Testis (tissue), 2 donors: ENCODE results near the gene MARK1.

Source experiments
- POLR2A ChIP-seq: fragments of 450-650 bp; IDR thresholded peaks from one replicate; pipeline ENCODE4 v1.6.1; 2017; ENCODE audit warnings: antibody characterized with exemption, mild to moderate bottlenecking, moderate library complexity
- TF ChIP-seq, protein P1 (sequence below), 3 experiments: fragments of 450-650 bp in 2 of 3; fragments of 200-600 bp in 1 of 3; sonication (generic) in 1 of 3; IDR thresholded peaks; one replicate each; pipeline ENCODE4 v1.5.1; 2016 to 2019; ENCODE audit warnings: antibody characterized with exemption in 3 of 3, mild to moderate bottlenecking in 2 of 3, moderate library complexity in 1 of 3

DNA sequence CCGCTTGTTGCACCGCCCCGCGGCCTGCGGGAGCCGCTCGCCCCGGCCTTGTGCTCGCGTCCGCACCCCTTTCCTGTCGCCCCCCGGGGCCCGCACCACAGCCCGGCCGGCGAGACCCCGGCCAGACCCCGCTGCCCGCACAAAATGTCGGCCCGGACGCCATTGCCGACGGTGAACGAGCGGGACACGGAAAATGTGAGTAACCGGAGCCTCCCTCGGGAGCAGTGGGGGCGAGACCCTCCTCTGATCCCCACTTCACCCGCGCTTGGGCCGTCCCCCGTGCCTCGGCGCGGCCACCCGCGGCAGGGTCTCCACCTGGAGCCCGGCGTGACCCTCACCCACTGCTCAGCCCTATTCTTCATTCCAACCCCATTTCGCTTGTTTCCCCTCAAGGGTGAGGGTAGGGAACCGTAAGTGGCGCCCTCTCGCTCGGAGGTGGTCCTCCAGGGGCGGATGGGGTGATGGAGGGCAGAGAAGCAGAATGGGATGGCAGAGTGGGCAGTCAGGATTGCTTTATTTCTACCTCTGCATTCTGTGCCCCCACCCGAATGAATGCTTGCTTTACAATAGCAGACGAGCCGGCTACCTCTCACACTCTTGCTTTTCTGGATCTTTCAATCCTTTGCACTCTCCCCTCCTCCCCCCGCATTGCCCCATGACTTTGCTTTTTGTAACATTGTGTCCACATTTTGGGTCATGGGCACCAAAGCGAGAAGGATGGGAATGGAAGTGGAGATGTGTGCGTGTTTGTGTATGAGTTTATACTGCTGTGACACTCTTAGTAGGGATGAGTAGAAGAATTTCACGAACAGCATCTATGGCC is 954 bp downstream of the MARK1 start:
- no peak for TF ChIP-seq POLR2A
- TF ChIP-seq, protein P1, sequence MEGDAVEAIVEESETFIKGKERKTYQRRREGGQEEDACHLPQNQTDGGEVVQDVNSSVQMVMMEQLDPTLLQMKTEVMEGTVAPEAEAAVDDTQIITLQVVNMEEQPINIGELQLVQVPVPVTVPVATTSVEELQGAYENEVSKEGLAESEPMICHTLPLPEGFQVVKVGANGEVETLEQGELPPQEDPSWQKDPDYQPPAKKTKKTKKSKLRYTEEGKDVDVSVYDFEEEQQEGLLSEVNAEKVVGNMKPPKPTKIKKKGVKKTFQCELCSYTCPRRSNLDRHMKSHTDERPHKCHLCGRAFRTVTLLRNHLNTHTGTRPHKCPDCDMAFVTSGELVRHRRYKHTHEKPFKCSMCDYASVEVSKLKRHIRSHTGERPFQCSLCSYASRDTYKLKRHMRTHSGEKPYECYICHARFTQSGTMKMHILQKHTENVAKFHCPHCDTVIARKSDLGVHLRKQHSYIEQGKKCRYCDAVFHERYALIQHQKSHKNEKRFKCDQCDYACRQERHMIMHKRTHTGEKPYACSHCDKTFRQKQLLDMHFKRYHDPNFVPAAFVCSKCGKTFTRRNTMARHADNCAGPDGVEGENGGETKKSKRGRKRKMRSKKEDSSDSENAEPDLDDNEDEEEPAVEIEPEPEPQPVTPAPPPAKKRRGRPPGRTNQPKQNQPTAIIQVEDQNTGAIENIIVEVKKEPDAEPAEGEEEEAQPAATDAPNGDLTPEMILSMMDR (IDR thresholded peaks at IDR 0.05): no peak
